HG02840 (cell line): Measurements from ENCODE around the gene SETD3.

Experiments used
- ATAC-seq: cut with Tn5 transposase; IDR thresholded peaks from one replicate; pipeline ENCODE4 v1.9.1; 2021; ENCODE audit warnings: mild to moderate bottlenecking, moderate library complexity, moderate number of reproducible peaks; ENCODE audit not compliant: unreplicated experiment, low FRiP score

SETD3 gene

DNA sequence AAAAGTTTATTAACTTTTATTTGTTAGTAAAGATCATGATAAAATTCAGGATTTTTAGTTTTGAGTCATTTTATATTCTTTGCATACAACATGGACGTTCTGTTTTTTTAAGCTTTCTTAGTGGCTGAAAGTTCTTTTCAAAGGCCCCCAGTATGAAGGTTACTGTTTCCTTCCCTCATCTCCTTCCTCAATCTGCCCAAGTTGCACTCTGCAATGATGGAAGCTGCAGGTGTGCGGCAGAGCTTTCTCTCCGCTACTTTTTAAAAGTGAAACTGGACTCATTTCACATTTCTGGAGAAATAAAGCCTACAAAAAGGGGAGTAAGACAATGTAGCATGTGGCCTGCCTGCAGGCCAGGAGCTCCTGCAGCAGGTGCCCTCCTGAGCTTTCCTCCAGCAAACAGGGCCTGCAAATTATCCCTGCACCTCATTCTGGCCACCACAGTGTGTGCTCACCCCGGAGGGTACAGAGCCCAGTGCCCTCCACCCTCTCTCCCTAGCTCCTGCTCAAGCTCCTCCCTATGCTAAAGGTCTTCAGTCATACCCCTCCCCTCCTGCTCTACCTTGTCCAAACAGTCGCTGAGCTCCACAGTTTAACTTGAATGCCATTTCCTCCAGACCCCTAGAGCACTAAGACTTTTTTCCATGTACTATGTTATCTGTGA is 78.9 kb downstream of the SETD3 start:
- ATAC-seq, result no peak

- no peak for ATAC-seq
Observed at GRCh38 chr14:99401211-99401610, 79.4 kb downstream of the SETD3 start.

- no peak for ATAC-seq
Observed at GRCh38 chr14:99397698-99398097, 83.0 kb downstream of the SETD3 start.

DNA sequence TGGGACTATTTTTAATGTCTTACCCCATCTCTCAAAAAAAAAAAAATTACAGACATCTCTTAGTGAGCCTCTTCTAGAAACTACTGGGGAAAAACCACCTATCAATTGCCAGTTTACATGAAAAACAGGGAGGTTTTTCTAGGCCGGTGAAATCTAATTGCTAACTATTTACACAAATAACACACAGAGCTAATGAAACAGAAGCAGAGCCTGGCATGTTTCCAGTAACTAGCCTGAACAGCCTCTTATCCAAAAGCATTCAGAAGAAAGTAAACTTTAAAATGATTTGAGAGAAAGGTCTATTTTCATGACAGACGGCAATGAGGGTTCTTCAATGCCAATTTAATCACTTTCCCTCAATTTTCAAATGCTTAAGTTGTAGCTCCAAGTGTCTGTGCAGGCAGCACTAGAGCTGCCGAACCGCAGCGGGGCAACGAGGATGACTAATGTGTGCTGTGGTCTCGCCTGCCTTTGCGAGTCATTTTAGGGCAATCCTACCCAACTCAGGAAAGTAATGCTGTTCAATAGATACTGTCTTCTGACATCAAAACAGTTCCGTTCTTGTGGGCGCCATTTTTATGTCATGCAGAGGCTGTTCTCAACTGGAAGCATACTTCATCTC is 84.6 kb downstream of the SETD3 start:
- no peak for ATAC-seq

DNA sequence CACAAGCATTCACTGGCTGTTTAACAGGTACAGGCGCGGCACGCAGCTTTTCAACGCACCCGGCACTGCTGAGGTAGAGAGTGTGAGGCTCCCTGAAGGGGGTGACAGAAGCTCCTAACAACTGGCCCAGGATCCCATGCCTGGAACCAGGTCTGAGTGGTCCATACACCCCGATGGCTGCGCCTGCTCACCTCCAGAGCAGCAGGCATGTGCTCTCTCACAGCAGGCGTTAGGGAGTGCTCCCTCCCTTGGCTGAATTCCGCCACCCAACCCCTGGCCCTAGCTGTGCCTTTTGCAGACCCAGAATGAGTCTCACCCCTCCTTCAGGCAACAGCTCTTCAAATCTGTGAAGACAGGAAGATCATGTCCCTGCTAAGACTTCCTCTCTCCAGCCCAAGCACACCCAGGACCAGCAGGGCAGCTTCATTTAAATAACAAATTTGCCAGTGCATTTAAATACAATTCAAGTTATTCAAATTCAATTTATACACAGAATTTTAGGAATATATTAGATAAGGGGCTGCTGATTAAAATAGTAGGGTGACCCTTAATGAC is 86.0 kb downstream of the SETD3 start:
- ATAC-seq, result no peak

GRCh38 chr14:99393059-99393655 is 87.5 kb downstream of the SETD3 start:
- ATAC-seq, result peak; percentile 56

DNA sequence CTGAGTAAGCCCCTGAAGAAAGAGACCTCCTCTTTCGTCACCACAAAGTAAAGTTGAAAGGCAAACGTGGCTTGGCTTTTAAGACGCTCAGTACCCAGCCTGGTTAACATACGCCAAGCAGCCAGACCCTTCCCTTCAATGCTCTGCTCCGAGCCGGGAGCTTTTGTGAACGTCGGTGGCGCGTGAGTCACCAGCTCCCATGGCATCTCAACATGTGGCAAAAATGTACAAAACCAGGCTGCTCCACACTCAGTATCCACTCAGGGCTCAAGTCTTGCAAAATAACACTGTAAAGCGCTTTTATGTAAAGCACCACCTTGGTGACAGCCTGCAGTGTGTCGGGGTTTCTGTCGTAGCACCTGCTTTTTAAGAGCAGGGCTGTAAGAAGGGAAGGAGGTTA is 89.0 kb downstream of the SETD3 start:
- ATAC-seq, result no peak

DNA sequence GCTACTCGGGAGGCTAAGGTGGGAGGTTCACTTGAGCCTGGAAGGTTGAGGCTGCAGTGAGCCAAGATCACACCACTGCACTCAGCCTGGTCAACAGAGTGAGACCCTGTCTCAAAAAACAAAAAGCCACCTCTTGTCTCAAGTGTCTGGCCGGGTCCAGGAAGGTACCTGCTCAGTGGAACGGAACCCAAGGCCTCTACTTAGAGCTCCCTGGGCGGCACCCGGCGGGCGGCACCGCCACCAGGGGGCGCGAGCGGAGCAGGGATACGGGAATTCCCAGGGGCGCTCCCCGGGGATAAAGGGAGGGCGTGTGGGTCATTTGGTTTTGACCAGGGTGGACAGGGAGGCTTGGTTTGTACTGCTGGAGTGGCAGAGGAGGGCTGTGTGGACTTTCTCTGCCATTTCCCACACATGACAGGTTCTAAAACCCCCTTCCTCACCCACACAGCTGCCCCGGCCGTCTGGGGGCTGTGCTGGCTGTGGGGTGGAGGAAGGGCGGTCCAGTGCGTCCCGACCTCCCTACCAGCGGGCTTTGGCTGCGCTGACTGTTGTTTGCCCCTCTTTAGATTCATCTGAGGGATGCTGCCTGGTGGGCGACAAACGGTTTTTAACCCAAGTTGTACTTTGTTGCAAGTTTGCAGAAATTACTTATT is 91.4 kb downstream of the SETD3 start:
- ATAC-seq, result no peak

GRCh38 chr14:99388286-99388685 is 92.4 kb downstream of the SETD3 start:
- ATAC-seq, result no peak

- no peak for ATAC-seq
Observed at GRCh38 chr14:99387880-99388279, 92.8 kb downstream of the SETD3 start.

- no peak for ATAC-seq
Observed at GRCh38 chr14:99384450-99385417, 95.9 kb downstream of the SETD3 start.

DNA sequence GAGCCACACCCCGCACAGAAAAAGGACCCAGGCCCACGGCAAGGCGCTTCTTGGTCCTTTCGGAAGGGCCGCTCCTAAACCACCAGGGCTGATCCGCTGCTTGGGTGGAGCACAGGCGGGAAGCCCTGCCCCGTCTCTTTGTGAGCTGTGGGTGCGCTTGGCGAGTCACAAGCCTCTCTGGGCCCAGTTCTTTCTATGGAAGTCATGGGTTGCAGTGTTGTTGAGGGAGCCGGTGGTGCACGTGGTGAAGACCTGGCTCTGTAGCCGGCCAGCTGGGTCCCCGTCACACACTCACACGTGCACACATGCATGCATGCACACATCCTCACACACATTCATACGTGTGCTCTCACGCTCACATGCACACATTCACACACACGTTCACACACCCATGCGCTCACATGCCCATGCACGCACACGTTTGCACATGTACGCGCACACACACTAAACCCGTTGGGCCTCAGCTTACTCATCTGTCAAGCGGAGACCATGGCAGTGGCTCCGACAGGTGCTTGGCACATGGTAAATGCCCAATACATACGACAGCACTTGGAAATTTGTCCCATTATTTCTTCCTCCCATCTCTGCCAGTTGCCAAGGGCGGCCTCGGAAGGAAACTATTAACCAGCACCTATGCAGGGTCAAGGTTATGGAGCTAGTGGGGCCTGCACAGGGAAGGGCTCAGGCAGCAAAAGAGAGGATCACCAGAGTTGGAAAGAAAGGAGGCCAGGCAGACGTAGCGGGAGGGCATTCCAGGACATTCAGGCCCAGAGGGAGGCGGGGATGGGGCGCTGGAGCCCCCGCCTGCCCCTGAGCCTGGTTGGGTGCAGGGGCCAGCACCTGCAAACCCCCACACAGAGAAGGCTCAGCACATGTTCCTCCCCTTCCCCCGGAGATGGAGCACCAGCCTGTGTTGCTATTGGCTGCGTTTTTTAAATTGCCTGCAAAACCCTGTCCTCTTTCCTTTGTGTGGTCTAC is 96.9 kb downstream of the SETD3 start:
- ATAC-seq, result no peak

GRCh38 chr14:99382781-99383471 is 97.7 kb downstream of the SETD3 start:
- no peak for ATAC-seq

GRCh38 chr14:99382071-99382470 is 98.6 kb downstream of the SETD3 start:
- ATAC-seq, result no peak

- ATAC-seq, result no peak
Observed at GRCh38 chr14:99381688-99382060, 99.0 kb downstream of the SETD3 start.

GRCh38 chr14:99380991-99381687 is 99.5 kb downstream of the SETD3 start:
- ATAC-seq, result no peak

DNA sequence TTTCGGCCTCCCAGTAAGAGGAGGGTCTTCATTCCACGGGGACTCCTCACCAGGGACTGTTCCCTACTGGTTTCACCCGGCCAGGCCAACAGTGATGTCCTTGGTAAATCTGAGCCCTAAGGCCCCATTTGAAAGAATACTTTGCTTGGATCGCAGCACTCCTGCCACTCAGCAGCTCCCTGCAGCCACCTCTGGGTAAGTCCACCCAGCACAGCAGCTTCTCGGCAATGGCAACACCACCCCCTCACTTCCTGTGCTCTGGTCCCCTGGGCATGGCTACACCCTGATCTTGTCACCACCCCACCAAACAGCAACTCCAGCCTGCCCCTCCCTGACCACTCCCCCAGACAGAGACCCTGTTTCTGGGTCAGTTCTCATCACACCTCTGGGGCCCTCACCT is 100.3 kb downstream of the SETD3 start:
- ATAC-seq, result no peak

- ATAC-seq, result no peak
Observed at GRCh38 chr14:99378782-99379214, 101.9 kb downstream of the SETD3 start.
